NCI-H128 (cell line): Measurements from ENCODE around the gene PGM1.
A peak's percentile ranks its signal among the peaks of the same experiment; 100 is the strongest.

Experiments
- DNase-seq: peaks from one replicate; lab custom pipeline; 2025; ENCODE audit not compliant: unreplicated experiment; lab: John Stamatoyannopoulos, UW

The PGM1 gene

GRCh38 chr1:63600248-63600647 lies 7.0 kb downstream of the PGM1 start:
- DNase-seq, result no peak

DNA sequence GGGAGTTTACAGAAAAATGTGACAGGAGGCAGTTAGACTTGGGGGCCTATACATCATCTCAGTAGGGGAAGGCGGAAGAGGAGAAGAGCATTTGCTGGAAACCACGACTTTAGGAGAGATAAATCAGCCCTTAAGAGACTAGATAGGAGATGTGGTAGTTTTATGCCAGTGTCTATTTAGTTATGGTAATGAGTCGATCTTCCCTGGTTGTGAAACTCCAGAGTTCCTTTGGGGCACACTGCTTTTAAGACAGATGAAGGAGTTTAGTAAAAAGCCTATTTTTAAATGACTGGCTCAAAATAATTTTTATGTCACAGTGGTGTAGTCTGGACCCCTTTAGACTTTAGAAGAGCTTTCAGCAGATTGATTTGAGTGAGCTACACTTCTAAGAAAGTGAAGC lies 7.8 kb downstream of the PGM1 start:
- DNase-seq, result no peak

- no peak for DNase-seq
Observed at GRCh38 chr1:63601463-63601862, 8.3 kb downstream of the PGM1 start.

DNA sequence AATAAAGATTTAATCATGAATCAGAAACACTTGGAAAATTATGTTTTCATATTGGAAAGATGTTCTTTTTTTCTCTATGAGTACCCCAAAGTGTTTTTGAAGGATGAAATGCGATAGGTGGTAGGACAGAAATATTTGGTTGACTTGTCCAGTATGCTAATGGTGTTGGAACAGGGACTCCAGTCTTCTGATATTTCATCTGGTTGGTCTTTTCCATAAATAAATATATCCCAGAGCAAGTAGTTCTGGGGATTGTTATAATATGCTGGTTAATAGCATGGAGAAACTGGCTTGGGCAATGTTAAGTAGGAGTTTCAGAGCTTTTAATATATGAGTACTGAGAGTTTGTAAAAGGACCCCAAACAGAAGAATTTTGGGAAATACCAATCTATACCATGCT lies 8.7 kb downstream of the PGM1 start:
- DNase-seq, result no peak

- DNase-seq, result no peak
Observed at GRCh38 chr1:63602629-63603028, 9.4 kb downstream of the PGM1 start.

DNA sequence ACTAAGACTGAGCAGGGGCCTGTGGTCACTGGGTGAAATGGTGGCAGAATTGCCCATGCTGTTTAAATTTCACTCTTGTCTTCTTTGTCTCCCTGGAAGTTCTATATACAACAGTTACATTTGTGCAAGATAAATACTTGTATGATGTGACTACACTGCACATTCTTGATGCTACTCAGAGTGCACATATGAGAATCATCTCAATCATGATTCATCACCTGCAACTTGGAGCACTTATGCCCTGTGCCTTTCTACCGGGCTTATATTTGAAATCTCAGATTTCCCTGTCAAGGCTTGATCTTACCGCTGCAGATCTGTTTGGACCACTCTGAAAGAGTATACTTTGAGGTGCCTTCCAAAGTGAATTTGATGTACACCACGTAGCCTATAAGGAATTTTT lies 10.6 kb downstream of the PGM1 start:
- DNase-seq, result no peak

DNA sequence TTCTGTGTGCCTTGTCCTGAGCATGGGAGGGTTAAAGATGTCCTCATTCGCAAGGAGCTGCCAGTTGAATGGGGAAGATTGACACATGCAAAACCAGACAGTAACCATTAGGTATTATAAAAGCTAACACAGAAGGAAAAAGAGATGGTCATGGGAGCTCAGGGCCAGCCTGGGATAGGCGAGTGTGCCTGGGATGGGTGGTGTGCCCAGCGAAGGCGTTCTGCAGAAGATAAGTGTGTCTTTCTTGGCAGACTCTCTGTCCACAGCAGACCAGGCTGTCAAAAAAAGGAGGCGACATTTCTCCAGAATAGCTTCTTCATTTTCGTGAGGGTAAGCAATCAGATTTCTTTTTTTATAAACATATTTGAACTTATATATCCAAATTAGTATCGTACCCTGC lies 14.1 kb downstream of the PGM1 start:
- DNase-seq, result no peak

GRCh38 chr1:63611231-63611630 lies 18.0 kb downstream of the PGM1 start:
- DNase-seq, result no peak

DNA sequence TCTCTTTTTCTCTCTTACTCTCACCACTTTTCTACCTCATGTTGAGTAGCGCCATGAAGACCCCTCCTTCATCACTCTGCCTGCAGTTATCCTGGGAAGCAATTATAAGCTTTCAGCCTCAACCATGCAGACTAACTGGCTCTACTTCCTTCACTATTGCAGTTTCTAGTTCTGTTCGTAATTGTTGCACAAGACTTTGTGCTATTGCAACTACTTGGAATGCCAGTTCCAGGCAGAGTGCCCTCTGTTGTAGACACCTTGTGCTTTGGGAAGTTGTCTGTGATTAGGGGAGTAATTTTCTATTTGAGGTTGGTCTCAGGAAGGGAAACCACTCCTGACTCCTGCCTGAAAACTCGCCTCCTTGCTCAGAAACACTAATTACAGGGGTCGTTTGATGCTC lies 19.4 kb downstream of the PGM1 start:
- no peak for DNase-seq

GRCh38 chr1:63612971-63613370 lies 19.8 kb downstream of the PGM1 start:
- no peak for DNase-seq

GRCh38 chr1:63615768-63616420 lies 22.7 kb downstream of the PGM1 start:
- DNase-seq, result peak; percentile 70

DNA sequence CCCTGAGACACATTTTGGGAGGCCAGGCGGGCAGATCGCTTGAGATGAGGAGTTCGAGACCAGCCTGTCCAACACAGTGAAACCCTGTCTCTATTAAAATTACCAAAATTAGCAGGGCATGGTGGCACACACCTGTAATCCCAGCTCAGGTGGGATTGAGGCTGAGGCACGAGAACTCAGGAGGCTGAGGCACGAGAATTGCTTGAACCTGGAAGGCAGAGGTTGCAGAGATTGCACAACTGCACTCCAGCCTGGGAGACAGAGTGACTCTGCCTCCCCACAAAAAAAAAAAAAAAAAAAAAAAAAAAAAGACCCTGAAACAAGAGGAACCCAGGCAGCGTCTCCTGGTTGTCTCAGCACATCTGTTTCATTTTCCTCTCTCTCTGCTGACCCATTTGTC lies 24.2 kb downstream of the PGM1 start:
- DNase-seq, result no peak

DNA sequence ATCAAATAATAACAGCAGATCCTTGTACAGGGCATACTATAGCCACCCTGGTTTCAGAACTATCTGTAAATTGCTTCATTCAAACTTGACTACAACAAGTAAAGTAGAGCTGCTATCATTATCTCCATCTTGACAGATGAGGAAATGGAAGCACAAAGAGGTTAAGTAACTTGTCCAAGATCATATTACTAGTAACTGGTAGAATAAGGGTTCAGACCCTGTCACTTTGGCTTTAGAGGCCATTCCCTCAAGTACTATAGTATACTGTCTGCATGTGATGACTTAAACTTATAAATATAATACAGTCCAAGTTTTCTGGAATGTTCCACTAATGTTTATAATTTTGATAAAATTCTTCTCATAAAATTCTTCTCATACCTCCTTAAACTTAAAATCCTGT lies 24.8 kb downstream of the PGM1 start:
- no peak for DNase-seq

DNA sequence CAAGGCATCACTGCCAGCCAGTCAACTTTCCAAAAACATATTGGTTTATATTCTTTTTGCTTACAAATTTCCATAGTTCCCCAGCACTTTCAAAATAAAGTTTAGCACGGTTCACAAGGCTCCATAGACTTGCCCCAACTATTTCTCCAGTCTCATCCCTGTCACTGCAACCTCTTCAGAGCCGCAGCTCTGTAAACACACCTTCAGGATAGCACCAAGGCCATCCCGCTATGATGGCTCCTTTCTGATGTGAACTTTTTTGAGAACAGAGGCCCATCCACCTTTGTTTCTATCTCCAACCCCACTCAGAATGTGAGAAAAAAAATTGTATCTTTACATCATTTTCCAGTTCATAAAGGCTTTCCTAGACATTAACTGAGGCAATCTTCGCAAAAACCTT lies 26.3 kb downstream of the PGM1 start:
- no peak for DNase-seq

DNA sequence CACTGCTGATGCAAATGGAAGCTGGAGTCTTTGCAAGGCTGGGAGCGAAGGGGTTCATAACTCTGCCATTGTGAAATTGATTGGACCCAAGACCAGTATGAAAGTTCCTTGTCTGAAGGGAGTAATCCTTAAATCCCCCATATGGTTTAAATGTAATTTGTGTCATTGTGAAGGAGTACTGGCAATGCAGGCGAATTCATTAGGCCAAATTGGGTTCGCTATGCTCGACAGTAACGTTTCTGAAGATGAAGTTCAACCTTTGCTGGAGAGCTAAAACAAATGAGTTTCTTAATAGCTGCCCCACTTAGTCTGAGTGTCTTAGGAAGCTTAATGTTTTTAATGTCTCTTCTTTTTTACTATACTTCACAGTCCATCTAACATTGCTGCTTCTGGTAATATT lies 27.5 kb downstream of the PGM1 start:
- no peak for DNase-seq

DNA sequence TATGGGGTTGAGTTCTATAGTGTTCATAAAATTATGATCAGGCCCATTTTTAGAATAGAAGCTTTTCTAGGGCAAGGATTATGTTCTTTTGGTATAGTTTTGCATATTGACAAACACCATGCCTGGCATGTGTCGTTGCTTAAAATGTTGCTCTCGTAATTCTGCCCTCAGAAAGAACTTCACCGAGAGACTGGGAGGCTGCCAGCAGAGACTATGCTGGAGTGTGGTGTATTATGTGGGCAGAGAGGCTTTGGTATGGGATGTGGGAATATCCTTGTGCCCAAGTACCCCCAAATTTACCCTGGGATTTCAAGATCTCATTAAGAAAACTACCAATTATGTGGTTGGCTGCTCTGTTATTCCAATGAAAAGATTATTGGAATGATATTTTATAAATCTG lies 27.9 kb downstream of the PGM1 start:
- DNase-seq, result no peak

- no peak for DNase-seq
Observed at GRCh38 chr1:63621698-63622097, 28.5 kb downstream of the PGM1 start.

- no peak for DNase-seq
Observed at GRCh38 chr1:63622849-63623566, 29.8 kb downstream of the PGM1 start.

- no peak for DNase-seq
Observed at GRCh38 chr1:63623952-63624351, 30.7 kb downstream of the PGM1 start.

GRCh38 chr1:63624911-63625310 lies 31.7 kb downstream of the PGM1 start:
- DNase-seq, result no peak

GRCh38 chr1:63626222-63626621 lies 33.0 kb downstream of the PGM1 start:
- DNase-seq, result no peak

DNA sequence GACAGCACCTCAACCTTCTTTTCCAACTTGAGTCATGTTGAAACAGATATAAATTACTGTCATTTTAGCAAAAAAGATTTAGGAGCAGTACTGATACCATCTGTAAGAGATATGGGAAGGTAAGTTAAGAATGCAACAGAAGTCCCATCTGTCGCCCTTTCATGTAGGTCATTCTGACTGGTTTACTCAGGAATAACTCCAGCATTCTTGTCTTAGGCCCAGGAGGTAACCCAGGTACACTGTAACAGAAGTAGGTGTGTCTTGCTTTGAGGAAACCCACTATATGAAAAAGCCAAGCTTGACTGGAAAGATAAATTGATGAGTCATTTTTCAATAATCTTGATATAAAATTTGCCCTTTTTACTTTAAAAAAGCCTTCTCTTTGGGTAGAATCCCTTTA lies 35.4 kb downstream of the PGM1 start:
- DNase-seq, result no peak

DNA sequence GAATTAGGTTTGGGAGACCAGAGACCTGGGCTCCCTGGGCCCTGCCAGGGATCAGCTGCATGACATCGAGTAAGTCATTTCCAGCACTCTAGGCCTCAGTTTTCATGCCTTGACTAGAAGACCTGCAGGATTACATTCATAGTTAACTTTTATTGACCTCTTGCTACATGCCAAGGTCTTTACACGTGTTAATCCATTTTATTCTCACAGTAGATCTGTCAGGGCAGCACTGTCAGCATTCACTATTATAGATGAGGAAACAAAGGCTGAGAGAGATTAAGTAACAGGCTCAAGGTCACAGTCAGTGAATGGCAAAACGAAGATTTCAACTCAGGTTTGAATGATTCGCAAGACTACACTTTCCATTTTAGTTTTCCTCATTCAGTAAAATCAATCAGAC lies 37.0 kb downstream of the PGM1 start:
- no peak for DNase-seq
